Sigmoid colon (tissue), 7 donors: ENCODE measurements around the gene HOXB1. TPM values are rescaled to one million over a fixed set of nuclear protein-coding genes. Genes with fewer than 3 reads are reported as not detected.

Experiments
- DNase-seq: peaks from one replicate; pipeline ENCODE4 v3.0.0-alpha.2; 2019
- H3K27ac ChIP-seq, 4 donors: fragments of 200-600 bp; sonication (generic); one replicate each; pipeline ENCODE4 v1.5.1; 2016 to 2019; ENCODE audit warnings: mild to moderate bottlenecking in 1 of 4
- H3K27me3 ChIP-seq, 3 donors: fragments of 200-600 bp; sonication (generic); one replicate each; pipeline ENCODE4 v1.5.1; 2019; ENCODE audit warnings: mild to moderate bottlenecking in 1 of 3
- H3K36me3 ChIP-seq, 4 donors: fragments of 200-600 bp; sonication (generic); one replicate each; pipeline ENCODE4 v1.5.1; 2016 to 2019
- H3K4me1 ChIP-seq, 4 donors: fragments of 200-600 bp; sonication (generic); one replicate each; pipeline ENCODE4 v1.5.1; 2017 to 2019
- H3K4me3 ChIP-seq, 4 donors: fragments of 200-600 bp; sonication (generic); one replicate each; pipeline ENCODE4 v1.5.1; 2017 to 2019; ENCODE audit warnings: mild to moderate bottlenecking in 2 of 4, moderate library complexity in 1 of 4
- H3K9me3 ChIP-seq, 4 donors: fragments of 200-600 bp in 3 of 4; sonication (generic) in 3 of 4; one replicate each; pipeline versions ENCODE4 v1.5.1 to v1.6.1; 2013 to 2019
- CTCF ChIP-seq, 4 experiments: fragments of 450-650 bp in 3 of 4; fragments of 200-600 bp in 1 of 4; IDR thresholded peaks; one replicate each; pipeline ENCODE4 v1.5.1; 2016 to 2019; ENCODE audit warnings: antibody characterized with exemption in 4 of 4, mild to moderate bottlenecking in 3 of 4, moderate library complexity in 2 of 4
- EP300 ChIP-seq, 4 donors: sonication (generic); formaldehyde crosslinking; IDR thresholded peaks; one replicate each; pipeline ENCODE4 v1.6.1; 2017; ENCODE audit warnings: antibody characterized with exemption in 4 of 4
- POLR2A ChIP-seq, 2 donors: fragments of 450-650 bp; IDR thresholded peaks; one replicate each; pipeline ENCODE4 v1.6.1; 2016; ENCODE audit warnings: antibody characterized with exemption in 2 of 2, mild to moderate bottlenecking in 2 of 2, moderate library complexity in 2 of 2
- POLR2AphosphoS5 ChIP-seq, 4 donors: sonication (generic); formaldehyde crosslinking; IDR thresholded peaks; one replicate each; pipeline ENCODE4 v1.6.1; 2017; ENCODE audit warnings: antibody characterized with exemption in 4 of 4
- WGBS, 2 donors: extraction: QIAGEN DNeasy Blood & Tissue Kit; methylation state at CpG; one replicate each; pipeline ENCODE4 v1.1.7; 2013; 5-methylcytosine and 5-hydroxymethylcytosine counted together
- intact Hi-C: fragments of 100-400 bp; cut with DNase I; formaldehyde crosslinking; loops from one replicate; pipeline ENCODE4 v1.15.1; 2023
- polyA plus RNA-seq, 3 donors: library from polyadenylated mRNA; stranded (reverse); fragments of 200-250 nt; gene quantifications; one replicate each; pipeline ENCODE4 v1.2.3, GENCODE V29; 2013
- total RNA-seq, 4 donors: library from RNA; depleted of rRNA; stranded (reverse); fragments of >200 nt; gene quantifications; one replicate each; pipeline ENCODE4 v1.1.0, GENCODE V29; 2016
- donor health status: healthy with polysubstance abuse.
- donor health status: Bipolar disorder and iron deficiency.
- donor health status: healthy.

Gene HOXB1
- total and polyA plus RNA-seq, 7 donors = 0.27 to 0.92 (median 0.60) TPM; not detected in 4

- DNase-seq = peak; percentile 71
- TF ChIP-seq EP300 (IDR thresholded peaks at IDR 0.05) (no peak), POLR2A (IDR thresholded peaks at IDR 0.05) (no peak), CTCF (IDR thresholded peaks at IDR 0.05) (no peak), POLR2AphosphoS5 (IDR thresholded peaks at IDR 0.05) (no peak)
- 74 to 84% methylated on average over 44 of the region's 44 CpGs for whole genome bisulfite sequencing, 2 donors
- peak overlapping the region; percentile 41 to 52 (median 50) for H3K4me3 ChIP-seq
- intact Hi-C loops = no loop called here
- H3K27ac ChIP-seq = peak overlapping the region; percentile 94 to 99 (median 96)
- H3K27me3 ChIP-seq = no peaks in the 10 kb centered on the region
- H3K36me3 ChIP-seq = peaks cover 0 to 10% (median 3%) of the 10 kb centered on the region in 4 donors
- H3K9me3 ChIP-seq = no peaks in the 10 kb centered on the region
- peaks cover 0 to 98% (median 89%) of the 10 kb centered on the region in 4 donors for H3K4me1 ChIP-seq
These were observed 23.8 kb upstream of the HOXB1 start for GRCh38 chr17:48554412-48555257.

GRCh38 chr17:48553826-48554225 is 23.0 kb upstream of the HOXB1 start:
- Histone ChIP-seq H3K4me1 (peaks cover 0 to 98% (median 88%) of the 10 kb centered on the region in 4 donors), H3K27me3 (no peaks in the 10 kb centered on the region), H3K4me3 (peak overlapping the region; percentile 41 to 52 (median 50)), H3K9me3 (no peaks in the 10 kb centered on the region), H3K27ac (peak overlapping the region; percentile 94 to 99 (median 96)), H3K36me3 (peaks cover 0 to 10% (median 3%) of the 10 kb centered on the region in 4 donors)
- intact Hi-C loops = no loop called here
- 75 to 89% methylated on average over 1 of the region's 1 CpG for WGBS, 2 donors
- TF ChIP-seq CTCF (IDR thresholded peaks at IDR 0.05) (no peak), POLR2AphosphoS5 (IDR thresholded peaks at IDR 0.05) (no peak), POLR2A (IDR thresholded peaks at IDR 0.05) (no peak), EP300 (IDR thresholded peaks at IDR 0.05) (no peak)
- no peak for DNase-seq

- H3K4me1 ChIP-seq = peaks cover 0 to 97% (median 88%) of the 10 kb centered on the region in 4 donors
- TF ChIP-seq POLR2A (IDR thresholded peaks at IDR 0.05) (no peak), POLR2AphosphoS5 (IDR thresholded peaks at IDR 0.05) (no peak), EP300 (IDR thresholded peaks at IDR 0.05) (no peak), CTCF (IDR thresholded peaks at IDR 0.05) (no peak)
- H3K36me3 ChIP-seq = peaks cover 0 to 10% (median 3%) of the 10 kb centered on the region in 4 donors
- no peaks in the 10 kb centered on the region for H3K9me3 ChIP-seq
- peak overlapping the region; percentile 7 to 49 (median 36) for H3K4me3 ChIP-seq
- H3K27me3 ChIP-seq = no peaks in the 10 kb centered on the region
- peak overlapping the region; percentile 94 to 99 (median 96) for H3K27ac ChIP-seq
- 79 to 85% methylated on average over 5 of the region's 5 CpGs for WGBS, 2 donors
- intact Hi-C loops = no loop called here
- DNase-seq = peak; percentile 68
These were observed 22.4 kb upstream of the HOXB1 start for GRCh38 chr17:48553190-48553547.

- intact Hi-C loops = no loop called here
- TF ChIP-seq POLR2AphosphoS5 (IDR thresholded peaks at IDR 0.05) (peak; percentile 60 to 78 (median 70)), CTCF (IDR thresholded peaks at IDR 0.05) (no peak), EP300 (IDR thresholded peaks at IDR 0.05) (no peak), POLR2A (IDR thresholded peaks at IDR 0.05) (peak; percentile 30 to 48)
- Histone ChIP-seq H3K36me3 (peaks cover 0 to 10% (median 3%) of the 10 kb centered on the region in 4 donors), H3K27ac (peak overlapping the region; percentile 94 to 99 (median 96)), H3K4me3 (peak overlapping the region; percentile 9 to 49 (median 36)), H3K4me1 (peaks cover 0 to 96% (median 88%) of the 10 kb centered on the region in 4 donors), H3K27me3 (no peaks in the 10 kb centered on the region), H3K9me3 (no peaks in the 10 kb centered on the region)
- peak; percentile 81 for DNase-seq
- WGBS, 2 donors = 54 to 82% methylated on average over 11 of the region's 11 CpGs
These were observed 21.8 kb upstream of the HOXB1 start for GRCh38 chr17:48552466-48553189.
